Breast epithelium (tissue), 4 donors: ENCODE data around the gene MADCAM1. TPM values are rescaled to one million over a fixed set of nuclear protein-coding genes. Genes with fewer than 3 reads are reported as not detected.

Source experiments
- DNase-seq, 2 donors: peaks; one replicate each; pipeline ENCODE4 v3.0.0-alpha.2; 2019; ENCODE audit warnings: low spot score in 2 of 2
- H3K27ac ChIP-seq, 2 donors: fragments of 200-600 bp; sonication (generic) in 1 of 2; one replicate each; pipeline ENCODE4 v1.5.1; 2016 to 2019; ENCODE audit warnings: mild to moderate bottlenecking in 1 of 2
- H3K27me3 ChIP-seq, 2 donors: fragments of 200-600 bp; sonication (generic) in 1 of 2; one replicate each; pipeline versions ENCODE4 v1.5.1 to v1.6.0; 2017 to 2019; ENCODE audit warnings: control low read depth in 1 of 2, mild to moderate bottlenecking in 1 of 2
- H3K36me3 ChIP-seq: fragments of 200-600 bp; one replicate; pipeline ENCODE4 v1.5.1; 2019
- H3K4me1 ChIP-seq, 2 donors: fragments of 200-600 bp; sonication (generic); one replicate each; pipeline ENCODE4 v1.5.1; 2016 to 2019; ENCODE audit warnings: control low read depth in 1 of 2
- H3K4me3 ChIP-seq, 3 donors: fragments of 200-600 bp; sonication (generic); 1 replicate in 2 of 3; 2 replicates in 1 of 3; pipeline ENCODE4 v1.5.1; 2016 to 2019; ENCODE audit warnings: mild to moderate bottlenecking in 3 of 3, moderate library complexity in 2 of 3
- H3K9me3 ChIP-seq, 2 donors: fragments of 200-600 bp; sonication (generic) in 1 of 2; one replicate each; pipeline ENCODE4 v1.5.1; 2016 to 2019; ENCODE audit warnings: control low read depth in 1 of 2
- POLR2A ChIP-seq: fragments of 450-650 bp; IDR thresholded peaks from one replicate; pipeline ENCODE4 v1.6.1; 2016; ENCODE audit warnings: antibody characterized with exemption, mild to moderate bottlenecking, moderate library complexity
- POLR2AphosphoS5 ChIP-seq, 3 donors: sonication (generic); formaldehyde crosslinking; IDR thresholded peaks; one replicate each; pipeline ENCODE4 v1.6.1; 2017; ENCODE audit warnings: antibody characterized with exemption in 3 of 3
- intact Hi-C: fragments of 100-400 bp; cut with DNase I; formaldehyde crosslinking; loops from one replicate; pipeline ENCODE4 v1.15.1; 2023; ENCODE audit warnings: low total_unique reads
- total RNA-seq, 3 donors: library from RNA; depleted of rRNA; stranded (reverse); fragments of >200 nt; gene quantifications; one replicate each; pipeline ENCODE4 v1.1.0, GENCODE V29; 2016
- TF ChIP-seq, protein P1 (sequence below), 3 donors: fragments of 450-650 bp; IDR thresholded peaks; one replicate each; pipeline ENCODE4 v1.5.1; 2016 to 2017; ENCODE audit warnings: antibody characterized with exemption in 3 of 3, mild to moderate bottlenecking in 3 of 3, moderate library complexity in 3 of 3

MADCAM1 gene
- total RNA-seq, 3 donors from 2014 or later: 0.66 TPM; not detected in 2

DNA sequence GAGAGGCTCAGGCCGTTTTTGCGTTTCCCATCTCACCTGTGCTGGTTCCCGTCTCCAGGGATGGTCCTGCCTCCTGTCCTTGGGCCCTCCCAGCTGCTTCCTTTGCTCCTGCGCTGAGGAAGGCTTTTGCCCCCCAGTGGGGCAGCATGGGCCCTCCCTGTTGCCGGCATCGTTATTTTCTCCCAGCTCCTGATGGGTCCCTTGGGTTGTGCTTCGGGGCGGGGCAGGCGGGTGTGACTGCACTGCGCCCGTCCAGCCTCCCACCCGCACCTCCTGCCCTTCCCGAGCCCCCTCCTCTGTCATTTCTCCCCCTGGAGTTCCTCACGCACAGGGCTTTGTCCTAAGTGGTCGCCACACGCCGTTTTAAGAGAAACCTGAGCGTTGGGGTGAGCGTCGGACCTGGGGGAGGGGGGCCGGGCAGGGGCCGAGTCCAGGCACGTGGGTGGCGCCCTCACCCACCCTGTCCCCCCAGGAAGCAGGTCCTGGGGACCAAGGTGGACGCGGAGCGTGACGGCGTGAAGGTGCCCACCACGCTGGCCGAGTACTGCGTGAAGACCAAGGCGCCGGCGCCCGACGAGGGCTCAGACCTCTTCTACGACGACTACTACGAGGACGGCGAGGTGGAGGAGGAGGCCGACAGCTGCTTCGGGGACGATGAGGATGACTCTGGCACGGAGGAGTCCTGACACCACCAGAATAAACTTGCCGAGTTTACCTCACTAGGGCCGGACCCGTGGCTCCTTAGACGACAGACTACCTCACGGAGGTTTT is 44.8 kb downstream of the MADCAM1 start:
- H3K27me3 ChIP-seq: no peaks in the 10 kb centered on the region
- H3K36me3 ChIP-seq: no peaks in the 10 kb centered on the region
- no peak overlapping the region for H3K27ac ChIP-seq
- TF ChIP-seq POLR2AphosphoS5 (IDR thresholded peaks at IDR 0.05) (no peak), POLR2A (no peak)
- TF ChIP-seq, protein P1, sequence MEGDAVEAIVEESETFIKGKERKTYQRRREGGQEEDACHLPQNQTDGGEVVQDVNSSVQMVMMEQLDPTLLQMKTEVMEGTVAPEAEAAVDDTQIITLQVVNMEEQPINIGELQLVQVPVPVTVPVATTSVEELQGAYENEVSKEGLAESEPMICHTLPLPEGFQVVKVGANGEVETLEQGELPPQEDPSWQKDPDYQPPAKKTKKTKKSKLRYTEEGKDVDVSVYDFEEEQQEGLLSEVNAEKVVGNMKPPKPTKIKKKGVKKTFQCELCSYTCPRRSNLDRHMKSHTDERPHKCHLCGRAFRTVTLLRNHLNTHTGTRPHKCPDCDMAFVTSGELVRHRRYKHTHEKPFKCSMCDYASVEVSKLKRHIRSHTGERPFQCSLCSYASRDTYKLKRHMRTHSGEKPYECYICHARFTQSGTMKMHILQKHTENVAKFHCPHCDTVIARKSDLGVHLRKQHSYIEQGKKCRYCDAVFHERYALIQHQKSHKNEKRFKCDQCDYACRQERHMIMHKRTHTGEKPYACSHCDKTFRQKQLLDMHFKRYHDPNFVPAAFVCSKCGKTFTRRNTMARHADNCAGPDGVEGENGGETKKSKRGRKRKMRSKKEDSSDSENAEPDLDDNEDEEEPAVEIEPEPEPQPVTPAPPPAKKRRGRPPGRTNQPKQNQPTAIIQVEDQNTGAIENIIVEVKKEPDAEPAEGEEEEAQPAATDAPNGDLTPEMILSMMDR (IDR thresholded peaks at IDR 0.05): no peak
- DNase-seq: no peak
- no peaks in the 10 kb centered on the region for H3K4me1 ChIP-seq
- intact Hi-C loops: no loop called here
- no peaks in the 10 kb centered on the region for H3K9me3 ChIP-seq
- no peak overlapping the region for H3K4me3 ChIP-seq

DNA sequence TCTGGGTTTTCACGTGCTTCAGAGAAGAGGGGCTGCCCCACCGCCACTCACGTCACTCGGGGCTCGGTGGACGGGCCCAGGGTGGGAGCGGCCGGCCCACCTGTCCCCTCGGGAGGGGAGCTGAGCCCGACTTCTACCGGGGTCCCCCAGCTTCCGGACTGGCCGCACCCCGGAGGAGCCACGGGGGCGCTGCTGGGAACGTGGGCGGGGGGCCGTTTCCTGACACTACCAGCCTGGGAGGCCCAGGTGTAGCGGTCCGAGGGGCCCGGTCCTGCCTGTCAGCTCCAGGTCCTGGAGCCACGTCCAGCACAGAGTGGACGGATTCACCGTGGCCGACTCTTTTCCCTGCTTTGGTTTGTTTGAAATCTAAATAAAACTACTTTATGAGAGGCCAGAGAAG is 45.4 kb downstream of the MADCAM1 start:
- no peaks in the 10 kb centered on the region for H3K27me3 ChIP-seq
- H3K36me3 ChIP-seq: no peaks in the 10 kb centered on the region
- TF ChIP-seq POLR2AphosphoS5 (IDR thresholded peaks at IDR 0.05): no peak
- TF ChIP-seq POLR2A: no peak
- TF ChIP-seq, protein P1 (IDR thresholded peaks at IDR 0.05): no peak
- no peaks in the 10 kb centered on the region for H3K9me3 ChIP-seq
- H3K27ac ChIP-seq: no peak overlapping the region
- no peaks in the 10 kb centered on the region for H3K4me1 ChIP-seq
- no peak overlapping the region for H3K4me3 ChIP-seq
- DNase-seq: no peak
- intact Hi-C loops: no loop called here

DNA sequence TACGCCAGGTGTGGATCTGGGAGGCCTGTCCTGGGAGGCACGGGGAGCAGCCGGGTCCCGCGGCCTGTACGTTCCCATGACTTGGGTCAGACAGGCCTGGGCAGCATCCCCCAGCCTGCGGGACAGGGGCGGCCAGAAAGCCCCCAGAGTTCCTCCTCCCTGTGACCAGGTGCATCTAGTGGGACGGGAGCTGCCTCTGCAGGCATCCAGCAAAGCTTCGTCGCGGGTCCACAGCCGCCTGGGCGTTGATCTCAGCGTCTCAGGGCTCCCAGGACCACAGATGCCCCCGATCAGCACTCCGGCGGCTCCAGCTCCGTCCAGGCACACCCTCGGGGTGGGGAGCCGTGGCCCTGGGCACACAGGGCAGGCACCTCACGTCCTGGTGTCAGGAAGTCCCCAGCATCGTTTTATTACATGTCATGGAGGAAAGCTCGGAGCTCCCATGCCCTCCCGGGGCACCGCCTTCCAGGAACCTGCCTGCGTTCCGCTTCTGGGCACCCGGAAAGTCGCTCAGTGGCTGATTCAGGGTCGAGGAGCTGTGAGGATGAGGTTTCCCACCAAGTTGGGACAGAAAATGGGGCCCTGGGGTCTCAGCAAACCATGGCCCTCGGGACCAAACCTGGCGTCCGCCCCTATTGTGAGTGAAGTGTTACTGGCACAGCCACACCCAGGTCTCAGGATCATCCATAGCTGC is 46.0 kb downstream of the MADCAM1 start:
- H3K4me1 ChIP-seq: no peaks in the 10 kb centered on the region

DNA sequence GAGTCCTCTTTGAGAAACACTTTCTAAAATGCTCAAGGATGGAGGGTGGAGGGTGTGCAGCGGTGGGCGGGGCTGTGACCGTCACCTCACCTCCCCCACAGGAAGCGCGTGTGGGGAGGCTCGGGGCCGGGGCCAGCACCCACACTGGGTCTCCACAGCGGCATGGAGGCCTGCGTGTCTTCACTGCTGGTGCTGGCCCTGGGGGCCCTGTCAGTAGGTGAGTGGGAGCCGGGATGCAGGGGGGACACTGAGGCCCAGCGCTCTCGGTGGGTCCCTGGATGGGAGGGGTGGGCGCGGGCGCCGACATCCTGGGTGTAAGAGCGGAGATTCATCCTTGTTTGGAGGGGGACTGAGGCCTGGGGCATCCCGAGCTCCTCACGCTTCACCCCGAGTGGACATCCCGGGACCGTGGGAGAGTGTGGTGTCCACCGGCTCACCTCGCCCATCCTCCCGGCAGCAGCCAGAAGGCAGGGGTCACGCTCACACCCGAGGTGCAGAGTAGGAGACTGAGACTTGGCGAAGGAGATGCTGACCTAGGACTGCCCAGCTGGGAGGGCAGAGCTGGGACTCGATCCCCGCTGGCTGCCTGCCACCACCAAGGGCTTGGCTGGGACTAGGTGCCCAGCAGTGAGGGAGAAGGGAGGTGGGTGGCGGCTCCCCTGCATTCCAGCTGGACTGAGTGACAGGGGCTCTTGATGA is 47.8 kb downstream of the MADCAM1 start, which contains the start of gene GZMM:
GZMM (plus strand) TSS at position 144 of the 699 bp plus-strand sequence; CDS start at position 163, 19 bp downstream.
- no peak for DNase-seq
- no peak for TF ChIP-seq POLR2A
- TF ChIP-seq, protein P1 (IDR thresholded peaks at IDR 0.05): no peak
- no peak for TF ChIP-seq POLR2AphosphoS5 (IDR thresholded peaks at IDR 0.05)
- no peaks in the 10 kb centered on the region for H3K36me3 ChIP-seq
- H3K9me3 ChIP-seq: no peaks in the 10 kb centered on the region
- no peaks in the 10 kb centered on the region for H3K4me1 ChIP-seq
- no peak within 1 kb of the TSS for H3K27ac ChIP-seq
- intact Hi-C loops: no loop called here
- H3K27me3 ChIP-seq: peaks cover 3 to 4% of the 10 kb centered on the region in 2 donors
- H3K4me3 ChIP-seq: peak within 1 kb of the TSS in 1 of 3 donors; percentile 28

More for the DNA sequence above, 46.0 kb downstream of the MADCAM1 start:
- no peak for DNase-seq
- H3K27me3 ChIP-seq: peaks cover 0 to 2% of the 10 kb centered on the region in 2 donors
- TF ChIP-seq POLR2AphosphoS5 (IDR thresholded peaks at IDR 0.05): no peak
- TF ChIP-seq, protein P1 (IDR thresholded peaks at IDR 0.05): no peak
- H3K27ac ChIP-seq: no peak overlapping the region
- intact Hi-C loops: no loop called here
- no peaks in the 10 kb centered on the region for H3K36me3 ChIP-seq
- no peaks in the 10 kb centered on the region for H3K9me3 ChIP-seq
- H3K4me3 ChIP-seq: no peak overlapping the region
